ENCODE data around the gene MED29.
A peak's percentile ranks its signal among the peaks of the same experiment; 100 is the strongest.

Gene MED29

GRCh38 chr19:39410017-39410830, 19.0 kb downstream of the MED29 start:
- DNase-seq (ENCODE audit: low read depth, low spot score): no peak

- DNase-seq (ENCODE audit: low read depth, low spot score): no peak
Observed at GRCh38 chr19:39410831-39411080, 19.6 kb downstream of the MED29 start.

GRCh38 chr19:39411081-39411831, 20.1 kb downstream of the MED29 start:
- DNase-seq (ENCODE audit: low read depth, low spot score): no peak

GRCh38 chr19:39411832-39412099, 20.6 kb downstream of the MED29 start:
- DNase-seq (ENCODE audit: low read depth, low spot score): peak; percentile 90

- DNase-seq (ENCODE audit: low read depth, low spot score): peak; percentile 93
Observed at GRCh38 chr19:39412100-39412866, 21.1 kb downstream of the MED29 start, which contains the start of gene PLEKHG2. Gene PLEKHG2 (plus strand): TSS chr19:39412669. CDS start chr19:39414087, 1,418 bp downstream.

- DNase-seq (ENCODE audit: low read depth, low spot score): no peak
Observed at GRCh38 chr19:39412867-39413271, 21.7 kb downstream of the MED29 start.

- no peak for DNase-seq (ENCODE audit: low read depth, low spot score)
Observed at GRCh38 chr19:39413272-39413910, 22.2 kb downstream of the MED29 start.

GRCh38 chr19:39413911-39414608, 22.9 kb downstream of the MED29 start:
- no peak for DNase-seq (ENCODE audit: low read depth, low spot score)

GRCh38 chr19:39415111-39416046, 24.2 kb downstream of the MED29 start:
- no peak for DNase-seq (ENCODE audit: low read depth, low spot score)

- DNase-seq (ENCODE audit: low read depth, low spot score): no peak
Observed at GRCh38 chr19:39416152-39417120, 25.3 kb downstream of the MED29 start.

GRCh38 chr19:39417463-39418181, 26.4 kb downstream of the MED29 start:
- no peak for DNase-seq (ENCODE audit: low read depth, low spot score)

- DNase-seq (ENCODE audit: low read depth, low spot score): no peak
Observed at GRCh38 chr19:39419003-39419402, 27.8 kb downstream of the MED29 start.

GRCh38 chr19:39420769-39421168, 29.6 kb downstream of the MED29 start:
- DNase-seq (ENCODE audit: low read depth, low spot score): no peak

- no peak for DNase-seq (ENCODE audit: low read depth, low spot score)
Observed at GRCh38 chr19:39422020-39422419, 30.8 kb downstream of the MED29 start.

- DNase-seq (ENCODE audit: low read depth, low spot score): no peak
Observed at GRCh38 chr19:39423258-39424086, 32.3 kb downstream of the MED29 start.

- no peak for DNase-seq (ENCODE audit: low read depth, low spot score)
Observed at GRCh38 chr19:39424934-39425333, 33.8 kb downstream of the MED29 start.

GRCh38 chr19:39425744-39426143, 34.6 kb downstream of the MED29 start:
- no peak for DNase-seq (ENCODE audit: low read depth, low spot score)

GRCh38 chr19:39426170-39426569, 35.0 kb downstream of the MED29 start:
- DNase-seq (ENCODE audit: low read depth, low spot score): no peak
